GM12878 (cell line): ENCODE results near the gene SLC16A9. TPM values are rescaled to one million over a fixed set of nuclear protein-coding genes. Genes with fewer than 3 reads are reported as not detected.

Experiments used
- ATAC-seq: fragments of 200-7000 bp; cut with Tn5 transposase; 3 replicates; pipeline ENCODE4 v1.9.1; 2020; ENCODE audit warnings: mild to moderate bottlenecking, moderate library complexity
- BruUV-seq: library from RNA; stranded (reverse); fragments of 400-500 nt; replicated peaks from 2 replicates; lab custom pipeline; 2021; lab: Mats Ljungman, UMichigan
- CTCF ChIA-PET: fragments of 300-600 bp; sonication (Branson Sonifier 250); formaldehyde crosslinking; extraction: SDS; loops from one replicate; lab custom pipeline; 2021; ENCODE audit warnings: inconsistent platforms; lab: Yijun Ruan, JAX
- POLR2A ChIA-PET: fragments of 350-600 bp; formaldehyde crosslinking; extraction: SDS; loops from one replicate; lab custom pipeline; 2021; ENCODE audit warnings: inconsistent platforms; lab: Charles Lee
- RAD21 ChIA-PET: fragments of 300-600 bp; sonication (Branson Sonifier 250); formaldehyde crosslinking; loops from one replicate; lab custom pipeline; 2023; ENCODE audit warnings: antibody characterized with exemption; ENCODE audit not compliant: unreplicated experiment; lab: Charles Lee
- SMC1A ChIA-PET: fragments of 300-600 bp; sonication (Branson Sonifier 250); formaldehyde crosslinking; loops from one replicate; lab custom pipeline; 2023; ENCODE audit not compliant: unreplicated experiment, uncharacterized antibody; lab: Charles Lee
- DNase-seq: peaks from one replicate; pipeline ENCODE4 v3.0.0-alpha.2; 2011; ENCODE audit warnings: low read depth, low spot score
- FAIRE-seq: peaks from 3 replicates; lab custom pipeline; 2011; peaks lifted over from hg19 to GRCh38; lab: Jason Lieb, UNC
- H2AFZ ChIP-seq: 2 replicates; pipeline ENCODE4 v1.6.0; 2011; ENCODE audit warnings: low read depth, low read length, control low read depth; ENCODE audit not compliant: control insufficient read depth
- H3K27ac ChIP-seq: 2 replicates; pipeline ENCODE4 v1.5.1; 2011; ENCODE audit warnings: control low read depth; ENCODE audit not compliant: control insufficient read depth, insufficient read depth
- H3K27me3 ChIP-seq, 2 experiments: replicated peaks in 1 of 2; 2 replicates each; pipeline versions ENCODE4 v1.6.0 to v1.6.1; 2011; ENCODE audit warnings: low read length in 1 of 2; ENCODE audit not compliant: control insufficient read depth in 2 of 2, insufficient read depth in 2 of 2
- H3K36me3 ChIP-seq, 2 experiments: 2 replicates each; pipeline ENCODE4 v1.5.1; 2011; ENCODE audit warnings: low read length in 1 of 2; ENCODE audit not compliant: control insufficient read depth in 2 of 2, insufficient read depth in 2 of 2
- H3K4me1 ChIP-seq: 2 replicates; pipeline ENCODE4 v1.6.1; 2011; ENCODE audit warnings: mild to moderate bottlenecking, low read length, moderate library complexity, mixed read lengths; ENCODE audit not compliant: control insufficient read depth, insufficient read depth
- H3K4me2 ChIP-seq: 2 replicates; pipeline ENCODE4 v1.6.0; 2011; ENCODE audit warnings: control low read depth; ENCODE audit not compliant: control insufficient read depth, insufficient read depth
- H3K4me3 ChIP-seq: fragments of 200-600 bp; sonication (generic); 2 replicates; pipeline ENCODE4 v1.5.1; 2016
- H3K79me2 ChIP-seq: 2 replicates; pipeline ENCODE4 v1.6.0; 2011; ENCODE audit warnings: low read length; ENCODE audit not compliant: control insufficient read depth, insufficient read depth
- H3K9ac ChIP-seq: 2 replicates; pipeline ENCODE4 v1.8.0; 2011; ENCODE audit warnings: low read length, control low read depth, mixed read lengths; ENCODE audit not compliant: control insufficient read depth, insufficient read depth
- H3K9me3 ChIP-seq: replicated peaks from 3 replicates; pipeline ENCODE4 v1.5.1; 2011; ENCODE audit warnings: mild to moderate bottlenecking, low read length; ENCODE audit not compliant: control insufficient read depth, insufficient read depth
- H4K20me1 ChIP-seq: 2 replicates; pipeline ENCODE4 v1.6.0; 2011; ENCODE audit not compliant: control insufficient read depth, insufficient read depth
- CREB1 ChIP-seq: IDR thresholded peaks from 2 replicates; pipeline ENCODE4 v1.6.1; 2012; ENCODE audit warnings: low read depth, mild to moderate bottlenecking, inconsistent platforms
- DPF2 ChIP-seq: fragments of 450-650 bp; IDR thresholded peaks from 2 replicates; pipeline ENCODE4 v1.6.1; 2017; ENCODE audit warnings: mild to moderate bottlenecking
- ELK1 ChIP-seq: IDR thresholded peaks from 2 replicates; pipeline ENCODE4 v1.6.1; 2012; ENCODE audit warnings: low read depth, low read length, improper control_type of control experiment
- EZH2 ChIP-seq: IDR thresholded peaks from 2 replicates; pipeline ENCODE4 v1.6.1; 2012; ENCODE audit warnings: low read depth, mild to moderate bottlenecking, control low read depth, inconsistent platforms, low read length, borderline replicate concordance; ENCODE audit not compliant: control insufficient read depth
- FOS ChIP-seq: IDR thresholded peaks from 3 replicates; pipeline ENCODE4 v1.6.1; 2011; ENCODE audit warnings: borderline replicate concordance; ENCODE audit not compliant: insufficient read length; ENCODE audit errors: extremely low read depth
- HSF1 ChIP-seq: fragments of 150-350 bp; IDR thresholded peaks from 2 replicates; pipeline ENCODE4 v1.6.1; 2014; ENCODE audit warnings: mild to moderate bottlenecking, low read depth, low read length
- IKZF2 ChIP-seq, 2 experiments: fragments of 450-650 bp; IDR thresholded peaks; 2 replicates each; pipeline ENCODE4 v1.6.1; 2017; ENCODE audit warnings: mild to moderate bottlenecking in 2 of 2, moderate library complexity in 2 of 2
- LARP7 ChIP-seq: fragments of 450-650 bp; IDR thresholded peaks from 2 replicates; pipeline ENCODE4 v1.6.1; 2017; ENCODE audit warnings: mild to moderate bottlenecking
- MTA3 ChIP-seq: IDR thresholded peaks from 2 replicates; pipeline ENCODE4 v1.6.1; 2012; ENCODE audit warnings: low read length, inconsistent platforms, borderline replicate concordance
- NFYA ChIP-seq: IDR thresholded peaks from 2 replicates; pipeline ENCODE4 v1.6.1; 2011; ENCODE audit warnings: low read depth, mild to moderate bottlenecking, low read length, improper control_type of control experiment, borderline replicate concordance
- RAD21 ChIP-seq: IDR thresholded peaks from 2 replicates; pipeline ENCODE4 v1.6.1; 2011; ENCODE audit warnings: mild to moderate bottlenecking, low read depth, low read length, moderate library complexity; ENCODE audit not compliant: insufficient read depth
- RELA ChIP-seq: fragments of 450-650 bp; IDR thresholded peaks from 2 replicates; pipeline ENCODE4 v1.8.0; 2014; ENCODE audit warnings: borderline replicate concordance; ENCODE audit not compliant: partially characterized antibody
- WRNIP1 ChIP-seq: IDR thresholded peaks from 2 replicates; pipeline ENCODE4 v1.6.1; 2011; ENCODE audit warnings: low read depth, low read length, improper control_type of control experiment, borderline replicate concordance
- WGBS: methylation state at CpG from one replicate; pipeline ENCODE4 v1.1.6; 2016; ENCODE audit warnings: low lambda C conversion rate; ENCODE audit not compliant: insufficient replicate concordance, insufficient coverage; ENCODE audit errors: missing lambda C conversion rate; 5-methylcytosine and 5-hydroxymethylcytosine counted together
- in situ Hi-C: fragments of 300-500 bp; cut with MboI; formaldehyde crosslinking; loops from 9 replicates; pipeline ENCODE4 v1.14.3; 2018; ENCODE audit warnings: mixed read lengths
- intact Hi-C: fragments of 100-400 bp; cut with micrococcal nuclease; formaldehyde crosslinking; loops from one replicate; pipeline ENCODE4 v1.14.2; 2022; ENCODE audit not compliant: unreplicated experiment
- polyA plus RNA-seq, 11 experiments: library from polyadenylated mRNA; depleted of rRNA in 4 of 11; unstranded in 6 of 11; stranded (reverse) in 5 of 11; fragments of >200 nt; fragmentation: Nextera tagmentation in 4 of 11; fragmentation: Illumina TruSeq in 1 of 11; extraction: Ambion mirVana in 4 of 11; extraction: Trizol in 1 of 11; gene quantifications; 1 replicate in 1 of 11; 2 replicates in 10 of 11; pipeline versions ENCODE4 v1.2.1 to v1.2.3, GENCODE V29; 2011 to 2016; ENCODE audit warnings: inconsistent platforms in 2 of 11, missing spikeins in 2 of 11, low read depth in 1 of 11
- total RNA-seq, 4 experiments: library from RNA; depleted of rRNA in 3 of 4; stranded (reverse); fragments of >200 nt in 3 of 4; fragmentation: Illumina TruSeq in 1 of 4; extraction: Trizol in 1 of 4; gene quantifications; 2 replicates each; pipeline versions ENCODE4 v1.2.1 to v1.2.3, GENCODE V29; 2013 to 2021

Gene SLC16A9
- total and polyA plus RNA-seq, 10 of the 15 experiments (the other 5 are each of a cell fraction or from before 2014, with no cell fraction given): 0.86 to 6.2 (median 4.3) TPM

GRCh38 chr10:59651902-59652301 lies 57.7 kb downstream of the SLC16A9 start:
- DNase-seq (no peak), ATAC-seq (no peak), FAIRE-seq (no peak)
- ChIA-PET RAD21 (no interaction called here), POLR2A (no interaction called here), CTCF (no interaction called here), SMC1A (no interaction called here)
- H3K9me3 ChIP-seq: no peaks in the 10 kb centered on the region; the same call in 2 of the 3 replicates
- no peak overlapping the region for H2AFZ ChIP-seq
- H3K79me2 ChIP-seq: no peaks in the 10 kb centered on the region
- BruUV-seq: no TSS peak
- H3K27me3 ChIP-seq: no peaks in the 10 kb centered on the region
- H4K20me1 ChIP-seq: no peaks in the 10 kb centered on the region
- H3K4me2 ChIP-seq: no peak overlapping the region
- TF ChIP-seq MTA3: no peak
- TF ChIP-seq LARP7: no peak
- no peak for TF ChIP-seq NFYA
- no peak for TF ChIP-seq ELK1
- no peak for TF ChIP-seq HSF1
- TF ChIP-seq RAD21: no peak
- TF ChIP-seq RELA: no peak
- no peak for TF ChIP-seq EZH2
- TF ChIP-seq WRNIP1: no peak
- no peak for TF ChIP-seq CREB1
- TF ChIP-seq IKZF2 (IDR thresholded peaks at IDR 0.05): no peak
- TF ChIP-seq FOS: no peak
- no peak for TF ChIP-seq DPF2
- H3K27ac ChIP-seq: no peak overlapping the region
- intact Hi-C loops (no loop called here), in situ Hi-C loops (no loop called here)
- H3K9ac ChIP-seq: no peak overlapping the region
- H3K4me3 ChIP-seq: no peak overlapping the region
- 78% methylated on average over 3 of the region's 3 CpGs for WGBS
- H3K4me1 ChIP-seq: no peaks in the 10 kb centered on the region
- H3K36me3 ChIP-seq: no peaks in the 10 kb centered on the region
